GM19238 (cell line): ENCODE data around the gene PLCB2.

ENCODE experiments used
- DNase-seq: peaks from one replicate; pipeline ENCODE4 v3.0.0; 2011; ENCODE audit warnings: low spot score; ENCODE audit not compliant: insufficient read length

Gene PLCB2

GRCh38 chr15:40307421-40308211 lies at the start of gene PLCB2:
PLCB2 (minus strand) TSS chr15:40307935; CDS start chr15:40307672, 263 bp downstream.
- peak; percentile 72 for DNase-seq

GRCh38 chr15:40357246-40357645 lies 49.5 kb upstream of the PLCB2 start:
- no peak for DNase-seq

GRCh38 chr15:40355976-40356585 lies 48.3 kb upstream of the PLCB2 start:
- no peak for DNase-seq

GRCh38 chr15:40354408-40355171 lies 46.9 kb upstream of the PLCB2 start:
- DNase-seq = no peak

GRCh38 chr15:40353697-40354096 lies 46.0 kb upstream of the PLCB2 start:
- no peak for DNase-seq

- DNase-seq = no peak
Observed at GRCh38 chr15:40352281-40352901, 44.7 kb upstream of the PLCB2 start.

GRCh38 chr15:40349163-40349562 lies 41.4 kb upstream of the PLCB2 start:
- no peak for DNase-seq

- DNase-seq = no peak
Observed at GRCh38 chr15:40348474-40348870, 40.7 kb upstream of the PLCB2 start.

GRCh38 chr15:40347559-40348473 lies 40.1 kb upstream of the PLCB2 start:
- DNase-seq = no peak

GRCh38 chr15:40346579-40347558 lies 39.1 kb upstream of the PLCB2 start:
- no peak for DNase-seq

GRCh38 chr15:40345867-40346578 lies 38.3 kb upstream of the PLCB2 start:
- no peak for DNase-seq

- DNase-seq = no peak
Observed at GRCh38 chr15:40345225-40345866, 37.6 kb upstream of the PLCB2 start.

- peak; percentile 79 for DNase-seq
Observed at GRCh38 chr15:40344631-40345120, 36.9 kb upstream of the PLCB2 start.

GRCh38 chr15:40344217-40344616 lies 36.5 kb upstream of the PLCB2 start:
- no peak for DNase-seq

GRCh38 chr15:40343512-40343911 lies 35.8 kb upstream of the PLCB2 start:
- DNase-seq = no peak

GRCh38 chr15:40342416-40343320 lies 34.9 kb upstream of the PLCB2 start:
- DNase-seq = no peak

- DNase-seq = no peak
Observed at GRCh38 chr15:40340740-40341400, 33.1 kb upstream of the PLCB2 start, which contains the start of gene CCDC9B. CCDC9B (minus strand) TSS chr15:40340939; CDS start chr15:40340819, 120 bp downstream.
